Naive thymus-derived CD4-positive, alpha-beta T cell (primary cell): ENCODE results near the gene SASS6. TPM values are rescaled to one million over a fixed set of nuclear protein-coding genes. Genes with fewer than 3 reads are reported as not detected.

Source experiments
- ATAC-seq: fragments of 150-1000 bp; cut with Tn5 transposase; 2 replicates; pipeline ENCODE4 v1.10.0; 2021; ENCODE audit warnings: mild to moderate bottlenecking, moderate library complexity
- CTCF ChIA-PET: fragments of 350-600 bp; sonication (Branson Sonifier 250); formaldehyde crosslinking; loops from one replicate; lab custom pipeline; 2021; ENCODE audit warnings: antibody characterized with exemption; lab: Charles Lee
- POLR2A ChIA-PET: fragments of 350-600 bp; sonication (Branson Sonifier 250); formaldehyde crosslinking; loops from one replicate; lab custom pipeline; 2021; ENCODE audit warnings: antibody characterized with exemption, inconsistent platforms; lab: Charles Lee
- DNase-seq, 9 donors: peaks; one replicate each; pipeline versions ENCODE4 v3.0.0 to v3.0.0-alpha.2; 2020 to 2022; ENCODE audit warnings: mixed read lengths in 1 of 9
- H3K27ac ChIP-seq: one replicate; pipeline ENCODE4 v1.7.0; 2013; ENCODE audit warnings: mild to moderate bottlenecking, low read depth, low read length, moderate library complexity
- H3K27me3 ChIP-seq, 2 donors: one replicate each; pipeline ENCODE4 v1.7.0; 2013; ENCODE audit warnings: low read length in 2 of 2, mild to moderate bottlenecking in 2 of 2, moderate library complexity in 2 of 2; ENCODE audit not compliant: control insufficient read depth in 2 of 2, insufficient read depth in 2 of 2
- H3K36me3 ChIP-seq, 3 experiments: 1 replicate in 2 of 3; 2 replicates in 1 of 3; pipeline ENCODE4 v1.7.0; 2013; ENCODE audit warnings: low read length in 3 of 3, mild to moderate bottlenecking in 3 of 3, moderate library complexity in 1 of 3; ENCODE audit not compliant: insufficient read depth in 3 of 3, control insufficient read depth in 2 of 3
- H3K4me1 ChIP-seq, 2 donors: one replicate each; pipeline ENCODE4 v1.7.0; 2013; ENCODE audit warnings: low read length in 2 of 2, mild to moderate bottlenecking in 2 of 2, moderate library complexity in 1 of 2; ENCODE audit not compliant: control insufficient read depth in 2 of 2, insufficient read depth in 2 of 2
- H3K4me3 ChIP-seq: 2 replicates; pipeline ENCODE4 v1.7.0; 2013; ENCODE audit warnings: mild to moderate bottlenecking, low read length
- H3K9me3 ChIP-seq, 3 experiments: 1 replicate in 2 of 3; 2 replicates in 1 of 3; pipeline ENCODE4 v1.7.0; 2013; ENCODE audit warnings: low read length in 3 of 3; ENCODE audit not compliant: control insufficient read depth in 2 of 3
- H3K27ac Mint-ChIP-seq, 9 donors: one replicate each; pipeline ENCODE4 v1.8.0; 2020 to 2022; ENCODE audit warnings: mixed read lengths in 9 of 9, mild to moderate bottlenecking in 8 of 9, moderate library complexity in 5 of 9, inconsistent platforms in 2 of 9
- H3K27me3 Mint-ChIP-seq, 5 donors: one replicate each; pipeline ENCODE4 v1.8.0; 2021 to 2022; ENCODE audit warnings: mixed read lengths in 5 of 5, mild to moderate bottlenecking in 1 of 5
- H3K36me3 Mint-ChIP-seq, 5 donors: one replicate each; pipeline ENCODE4 v1.8.0; 2020 to 2022; ENCODE audit warnings: mixed read lengths in 5 of 5, mild to moderate bottlenecking in 3 of 5, inconsistent platforms in 1 of 5
- H3K4me1 Mint-ChIP-seq, 7 donors: one replicate each; pipeline ENCODE4 v1.8.0; 2020 to 2022; ENCODE audit warnings: mixed read lengths in 7 of 7, mild to moderate bottlenecking in 3 of 7, inconsistent platforms in 1 of 7
- H3K4me3 Mint-ChIP-seq, 10 donors: one replicate each; pipeline ENCODE4 v1.8.0; 2020 to 2022; ENCODE audit warnings: mild to moderate bottlenecking in 10 of 10, mixed read lengths in 10 of 10, moderate library complexity in 6 of 10, inconsistent platforms in 2 of 10
- H3K9me3 Mint-ChIP-seq, 11 donors: one replicate each; pipeline ENCODE4 v1.8.0; 2020 to 2022; ENCODE audit warnings: mixed read lengths in 11 of 11, mild to moderate bottlenecking in 4 of 11, inconsistent platforms in 1 of 11, moderate library complexity in 1 of 11
- intact Hi-C, 2 donors: fragments of 100-400 bp; cut with micrococcal nuclease; formaldehyde crosslinking; loops; one replicate each; pipeline ENCODE4 v1.15.1; 2023
- polyA plus RNA-seq, 2 donors: library from polyadenylated mRNA; unstranded; fragments of 300-500 nt; fragmentation: Illumina TruSeq; gene quantifications; one replicate each; pipeline ENCODE4 v1.2.3, GENCODE V29; 2021
- total RNA-seq, 6 experiments: library from RNA in 5 of 6; stranded (reverse) in 5 of 6; gene quantifications; 1 replicate in 5 of 6; 2 replicates in 1 of 6; pipeline ENCODE4 v1.2.3 and lab custom pipeline; 2021 to 2026

The SASS6 gene
- total and polyA plus RNA-seq, 7 experiments from 2014 or later, result 1.5 to 11.6 (median 3.0) TPM

DNA sequence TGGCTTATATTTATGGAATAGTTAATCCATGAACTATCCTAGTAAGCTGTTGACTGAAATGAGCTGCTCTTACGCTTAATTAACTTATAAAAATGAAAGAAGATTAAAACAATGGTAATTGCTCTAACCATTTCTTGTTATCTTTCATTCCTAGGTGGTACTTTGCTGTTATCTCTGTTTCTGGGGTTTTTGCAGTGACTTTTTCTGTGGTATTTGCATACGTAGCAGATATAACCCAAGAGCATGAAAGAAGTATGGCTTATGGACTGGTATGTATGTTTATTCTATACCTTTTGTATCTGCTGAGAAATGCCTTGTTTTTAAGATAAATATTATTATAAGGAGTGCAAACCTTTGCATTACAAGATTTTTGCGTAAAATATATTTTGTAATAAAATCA lies 71.0 kb downstream of the SASS6 start:
- Histone ChIP-seq H3K36me3 (peaks cover 6 to 58% (median 32%) of the 10 kb centered on the region in 3 experiments), H3K4me1 (peaks cover 3 to 6% of the 10 kb centered on the region in 2 donors), H3K27me3 (no peaks in the 10 kb centered on the region), H3K9me3 (no peaks in the 10 kb centered on the region), H3K27ac (no peak overlapping the region), H3K4me3 (no peak overlapping the region)
- peaks cover 0 to 51% (median 24%) of the 10 kb centered on the region in 5 donors for H3K36me3 Mint-ChIP-seq
- intact Hi-C loops, result loop anchor here in 1 of 2 donors (2.0 kb wide), 1 partner anchor 15 kb away; no protein-coding TSS in a partner anchor
- ChIA-PET CTCF (no interaction called here), POLR2A (no interaction called here)
- H3K9me3 Mint-ChIP-seq, result no peaks in the 10 kb centered on the region
- DNase-seq (no peak), ATAC-seq (no peak)
- peaks cover 21 to 42% (median 32%) of the 10 kb centered on the region in 7 donors for H3K4me1 Mint-ChIP-seq
- peak overlapping the region in 1 of 9 donors; percentile 28 for H3K27ac Mint-ChIP-seq
- no peak overlapping the region for H3K4me3 Mint-ChIP-seq
- no peaks in the 10 kb centered on the region for H3K27me3 Mint-ChIP-seq

DNA sequence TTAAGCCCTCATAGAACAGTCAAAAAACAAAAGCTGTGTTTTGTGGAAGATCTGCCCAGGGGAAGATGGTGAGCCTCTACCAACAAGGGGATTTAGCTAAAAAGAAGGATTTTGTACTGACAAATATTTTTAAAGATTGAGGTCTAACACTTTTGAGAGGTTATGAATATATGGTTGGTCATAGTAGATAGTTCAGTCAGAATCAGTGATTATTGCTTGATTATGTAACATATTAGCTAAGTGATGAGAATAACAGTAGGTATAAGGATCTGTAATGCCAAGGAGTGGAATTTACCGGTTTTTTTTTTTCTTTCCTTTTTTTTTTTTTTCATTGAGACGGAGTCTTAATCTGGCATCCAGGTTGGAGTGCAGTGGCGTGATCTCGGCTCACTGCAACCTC lies 79.0 kb downstream of the SASS6 start:
- ATAC-seq (no peak), DNase-seq (no peak)
- Mint-ChIP-seq H3K9me3 (no peaks in the 10 kb centered on the region), H3K27me3 (no peaks in the 10 kb centered on the region), H3K36me3 (peaks cover 6 to 36% (median 23%) of the 10 kb centered on the region in 5 donors), H3K27ac (peak overlapping the region in 4 of 9 donors; percentile 4 to 83 (median 19)), H3K4me3 (no peak overlapping the region), H3K4me1 (peaks cover 12 to 58% (median 52%) of the 10 kb centered on the region in 7 donors)
- no peaks in the 10 kb centered on the region for H3K9me3 ChIP-seq
- intact Hi-C loops, result no loop called here
- peaks cover 0 to 12% of the 10 kb centered on the region in 2 donors for H3K4me1 ChIP-seq
- ChIA-PET CTCF (interaction anchor here (0.7 kb wide), 1 partner anchor 1141 kb away, joined by 5 read pairs; no protein-coding TSS in a partner anchor), POLR2A (no interaction called here)
- H3K27me3 ChIP-seq, result no peaks in the 10 kb centered on the region
- H3K36me3 ChIP-seq, result peaks cover 0 to 26% (median under 1%) of the 10 kb centered on the region in 3 experiments
- H3K4me3 ChIP-seq, result no peak overlapping the region
- H3K27ac ChIP-seq, result no peak overlapping the region

- Histone ChIP-seq H3K4me1 (peaks cover 0 to 16% of the 10 kb centered on the region in 2 donors), H3K36me3 (peaks cover 0 to 26% (median 0%) of the 10 kb centered on the region in 3 experiments), H3K27ac (no peak overlapping the region), H3K4me3 (no peak overlapping the region), H3K27me3 (no peaks in the 10 kb centered on the region), H3K9me3 (no peaks in the 10 kb centered on the region)
- ChIA-PET CTCF (interaction anchor here (0.7 kb wide), 1 partner anchor 1141 kb away, joined by 5 read pairs; no protein-coding TSS in a partner anchor), POLR2A (no interaction called here)
- Mint-ChIP-seq H3K36me3 (peaks cover 6 to 38% (median 25%) of the 10 kb centered on the region in 5 donors), H3K27ac (peak overlapping the region in 3 of 9 donors; percentile 4 to 30 (median 8)), H3K9me3 (no peaks in the 10 kb centered on the region), H3K4me3 (no peak overlapping the region), H3K4me1 (peaks cover 17 to 64% (median 58%) of the 10 kb centered on the region in 7 donors), H3K27me3 (no peaks in the 10 kb centered on the region)
- no peak for DNase-seq
- intact Hi-C loops, result no loop called here
- no peak for ATAC-seq
Measured at GRCh38 chr1:100053119-100053518, 79.6 kb downstream of the SASS6 start.

- peak overlapping the region in 2 of 9 donors; percentile 16 to 58 for H3K27ac Mint-ChIP-seq
- H3K9me3 Mint-ChIP-seq, result no peaks in the 10 kb centered on the region
- Histone ChIP-seq H3K9me3 (no peaks in the 10 kb centered on the region), H3K4me1 (peaks cover 5 to 27% of the 10 kb centered on the region in 2 donors), H3K4me3 (no peak overlapping the region), H3K36me3 (peaks cover 0 to 20% (median 0%) of the 10 kb centered on the region in 3 experiments), H3K27ac (no peak overlapping the region), H3K27me3 (no peaks in the 10 kb centered on the region)
- H3K4me3 Mint-ChIP-seq, result peak overlapping the region in 1 of 10 donors; percentile 20
- intact Hi-C loops, result no loop called here
- CTCF ChIA-PET, result no interaction called here
- peaks cover 6 to 33% (median 24%) of the 10 kb centered on the region in 5 donors for H3K36me3 Mint-ChIP-seq
- peaks cover 20 to 72% (median 65%) of the 10 kb centered on the region in 7 donors for H3K4me1 Mint-ChIP-seq
- no peaks in the 10 kb centered on the region for H3K27me3 Mint-ChIP-seq
- no peak for DNase-seq
- POLR2A ChIA-PET, result interaction anchor here (0.6 to 1.2 kb wide), 2 partner anchors 10 to 1031 kb away, joined by 3 to 4 read pairs; no protein-coding TSS in a partner anchor
- no peak for ATAC-seq
Measured at GRCh38 chr1:100051893-100052292, 80.8 kb downstream of the SASS6 start.

DNA sequence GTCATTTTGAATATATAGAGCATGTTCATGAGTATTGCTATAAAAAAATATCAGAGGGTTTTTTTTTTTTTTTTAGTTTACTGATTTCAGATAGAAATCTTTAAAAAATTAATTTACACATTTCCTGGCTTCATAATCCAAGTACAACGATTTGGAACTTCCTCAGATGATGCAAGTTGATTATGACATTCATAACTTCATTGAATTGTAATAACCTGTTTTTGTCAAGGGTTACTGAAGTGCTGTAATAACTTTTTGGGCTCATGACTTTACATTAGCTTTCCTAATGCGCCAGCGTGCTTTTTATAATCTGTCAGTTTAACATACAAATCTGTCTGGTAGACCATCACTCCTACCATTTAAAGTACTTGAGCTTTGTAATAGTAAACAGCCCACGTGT lies 81.3 kb downstream of the SASS6 start:
- H3K36me3 ChIP-seq, result peaks cover 0 to 17% (median 0%) of the 10 kb centered on the region in 3 experiments
- peaks cover 5 to 32% (median 20%) of the 10 kb centered on the region in 5 donors for H3K36me3 Mint-ChIP-seq
- no peaks in the 10 kb centered on the region for H3K27me3 ChIP-seq
- peaks cover 25 to 72% (median 65%) of the 10 kb centered on the region in 7 donors for H3K4me1 Mint-ChIP-seq
- peak overlapping the region in 1 of 9 donors; percentile 58 for H3K27ac Mint-ChIP-seq
- peak overlapping the region in 1 of 10 donors; percentile 20 for H3K4me3 Mint-ChIP-seq
- H3K9me3 Mint-ChIP-seq, result no peaks in the 10 kb centered on the region
- POLR2A ChIA-PET, result interaction anchor here (0.6 to 1.2 kb wide), 2 partner anchors 10 to 1032 kb away, joined by 3 to 4 read pairs; no protein-coding TSS in a partner anchor
- no peak overlapping the region for H3K4me3 ChIP-seq
- CTCF ChIA-PET, result no interaction called here
- no peak overlapping the region for H3K27ac ChIP-seq
- no peak for DNase-seq
- peaks cover 7 to 32% of the 10 kb centered on the region in 2 donors for H3K4me1 ChIP-seq
- H3K9me3 ChIP-seq, result no peaks in the 10 kb centered on the region
- no peaks in the 10 kb centered on the region for H3K27me3 Mint-ChIP-seq
- intact Hi-C loops, result no loop called here
- no peak for ATAC-seq

- Mint-ChIP-seq H3K27me3 (no peaks in the 10 kb centered on the region), H3K36me3 (peaks cover under 1 to 31% (median 18%) of the 10 kb centered on the region in 5 donors), H3K4me1 (peaks cover 30 to 79% (median 70%) of the 10 kb centered on the region in 7 donors)
Measured at GRCh38 chr1:100050139-100050538, 82.6 kb downstream of the SASS6 start.

More at GRCh38 chr1:100050139-100050538, 82.6 kb downstream of the SASS6 start:
- no peaks in the 10 kb centered on the region for H3K27me3 ChIP-seq
- H3K9me3 ChIP-seq, result no peaks in the 10 kb centered on the region
- H3K4me3 Mint-ChIP-seq, result no peak overlapping the region
- ChIA-PET CTCF (no interaction called here), POLR2A (no interaction called here)
- H3K9me3 Mint-ChIP-seq, result peaks cover 0 to 1% (median 0%) of the 10 kb centered on the region in 11 donors
- H3K4me3 ChIP-seq, result no peak overlapping the region
- H3K36me3 ChIP-seq, result peaks cover 0 to 11% (median 0%) of the 10 kb centered on the region in 3 experiments
- intact Hi-C loops, result no loop called here
- peak overlapping the region in 2 of 9 donors; percentile 4 to 50 for H3K27ac Mint-ChIP-seq
- DNase-seq (no peak), ATAC-seq (no peak)
- H3K4me1 ChIP-seq, result peaks cover 7 to 34% of the 10 kb centered on the region in 2 donors
- no peak overlapping the region for H3K27ac ChIP-seq
